ENCODE data around the gene ZC3HAV1L.
"Not testable (repeated sequence)": the region's sequence is repeated elsewhere in the genome, so short reads cannot be mapped to it uniquely, and the experiment has no call there.

- TF ChIP-seq EZH2 (IDR thresholded peaks at IDR 0.05; ENCODE audit: insufficient read depth, poor library complexity, severe bottlenecking); EZH2phosphoT487 (IDR thresholded peaks at IDR 0.05; ENCODE audit: insufficient read depth, low read depth): not testable (repeated sequence)
Observed at GRCh38 chr7:138976161-138976560, 59.7 kb downstream of the ZC3HAV1L start.
